Measurements from ENCODE around the gene TPCN1.

Gene TPCN1

GRCh38 chr12:113333877-113334785 lies 112.9 kb downstream of the TPCN1 start:
- Histone ChIP-seq H3K9ac (ENCODE audit: low read length) (peak overlapping the region; percentile 89), H3K27me3 (replicated peaks; ENCODE audit: control insufficient read depth, insufficient read depth, low read length) (no peaks in the 10 kb centered on the region), H3K4me1 (ENCODE audit: control insufficient read depth, insufficient read depth, low read length) (peaks cover 10% of the 10 kb centered on the region), H3K9me3 (ENCODE audit: control insufficient read depth, low read length) (no peaks in the 10 kb centered on the region), H3K4me3 (ENCODE audit: low read length) (peak overlapping the region; percentile 85), H3K36me3 (ENCODE audit: control insufficient read depth, insufficient read depth, low read length, severe bottlenecking) (peaks cover 3% of the 10 kb centered on the region)
- no peak for DNase-seq (ENCODE audit: low read depth)

GRCh38 chr12:113334786-113335539 lies 113.7 kb downstream of the TPCN1 start, which contains the start of gene SLC8B1:
Gene SLC8B1 (minus strand): TSS chr12:113335109. CDS start chr12:113332878, 2,231 bp downstream.
- peaks cover 10% of the 10 kb centered on the region for H3K4me1 ChIP-seq (ENCODE audit: control insufficient read depth, insufficient read depth, low read length)
- H3K27me3 ChIP-seq (replicated peaks; ENCODE audit: control insufficient read depth, insufficient read depth, low read length) = no peaks in the 10 kb centered on the region
- H3K9me3 ChIP-seq (ENCODE audit: control insufficient read depth, low read length) = no peaks in the 10 kb centered on the region
- peaks cover 3% of the 10 kb centered on the region for H3K36me3 ChIP-seq (ENCODE audit: control insufficient read depth, insufficient read depth, low read length, severe bottlenecking)
- peak; percentile 95 for DNase-seq (ENCODE audit: low read depth)
- peak within 1 kb of the TSS; percentile 85 for H3K4me3 ChIP-seq (ENCODE audit: low read length)
- peak within 1 kb of the TSS; percentile 89 for H3K9ac ChIP-seq (ENCODE audit: low read length)

GRCh38 chr12:113339540-113339939 lies 118.3 kb downstream of the TPCN1 start:
- Histone ChIP-seq H3K36me3 (ENCODE audit: control insufficient read depth, insufficient read depth, low read length, severe bottlenecking) (no peaks in the 10 kb centered on the region), H3K4me1 (ENCODE audit: control insufficient read depth, insufficient read depth, low read length) (peaks cover 1% of the 10 kb centered on the region), H3K9me3 (ENCODE audit: control insufficient read depth, low read length) (no peaks in the 10 kb centered on the region), H3K27me3 (replicated peaks; ENCODE audit: control insufficient read depth, insufficient read depth, low read length) (peaks cover 6% of the 10 kb centered on the region), H3K9ac (ENCODE audit: low read length) (no peak overlapping the region), H3K4me3 (ENCODE audit: low read length) (no peak overlapping the region)
- no peak for DNase-seq (ENCODE audit: low read depth)

GRCh38 chr12:113340061-113340460 lies 118.8 kb downstream of the TPCN1 start:
- H3K27me3 ChIP-seq (replicated peaks; ENCODE audit: control insufficient read depth, insufficient read depth, low read length) = peaks cover 6% of the 10 kb centered on the region
- no peaks in the 10 kb centered on the region for H3K4me1 ChIP-seq (ENCODE audit: control insufficient read depth, insufficient read depth, low read length)
- H3K9me3 ChIP-seq (ENCODE audit: control insufficient read depth, low read length) = no peaks in the 10 kb centered on the region
- no peaks in the 10 kb centered on the region for H3K36me3 ChIP-seq (ENCODE audit: control insufficient read depth, insufficient read depth, low read length, severe bottlenecking)
- no peak overlapping the region for H3K4me3 ChIP-seq (ENCODE audit: low read length)
- H3K9ac ChIP-seq (ENCODE audit: low read length) = no peak overlapping the region
- DNase-seq (ENCODE audit: low read depth) = no peak

- H3K4me3 ChIP-seq (ENCODE audit: low read length) = no peak overlapping the region
- H3K9me3 ChIP-seq (ENCODE audit: control insufficient read depth, low read length) = no peaks in the 10 kb centered on the region
- H3K27me3 ChIP-seq (replicated peaks; ENCODE audit: control insufficient read depth, insufficient read depth, low read length) = peaks cover 6% of the 10 kb centered on the region
- H3K4me1 ChIP-seq (ENCODE audit: control insufficient read depth, insufficient read depth, low read length) = no peaks in the 10 kb centered on the region
- H3K9ac ChIP-seq (ENCODE audit: low read length) = no peak overlapping the region
- H3K36me3 ChIP-seq (ENCODE audit: control insufficient read depth, insufficient read depth, low read length, severe bottlenecking) = no peaks in the 10 kb centered on the region
- no peak for DNase-seq (ENCODE audit: low read depth)
Measured at GRCh38 chr12:113341535-113341934, 120.3 kb downstream of the TPCN1 start.

GRCh38 chr12:113345318-113345717 lies 124.1 kb downstream of the TPCN1 start:
- DNase-seq (ENCODE audit: low read depth) = no peak
- no peaks in the 10 kb centered on the region for H3K4me1 ChIP-seq (ENCODE audit: control insufficient read depth, insufficient read depth, low read length)
- no peak overlapping the region for H3K9ac ChIP-seq (ENCODE audit: low read length)
- no peaks in the 10 kb centered on the region for H3K36me3 ChIP-seq (ENCODE audit: control insufficient read depth, insufficient read depth, low read length, severe bottlenecking)
- no peaks in the 10 kb centered on the region for H3K9me3 ChIP-seq (ENCODE audit: control insufficient read depth, low read length)
- no peak overlapping the region for H3K4me3 ChIP-seq (ENCODE audit: low read length)
- H3K27me3 ChIP-seq (replicated peaks; ENCODE audit: control insufficient read depth, insufficient read depth, low read length) = peaks cover 6% of the 10 kb centered on the region

- Histone ChIP-seq H3K9ac (ENCODE audit: low read length) (no peak overlapping the region), H3K4me1 (ENCODE audit: control insufficient read depth, insufficient read depth, low read length) (no peaks in the 10 kb centered on the region), H3K9me3 (ENCODE audit: control insufficient read depth, low read length) (no peaks in the 10 kb centered on the region), H3K27me3 (replicated peaks; ENCODE audit: control insufficient read depth, insufficient read depth, low read length) (peaks cover 3% of the 10 kb centered on the region), H3K4me3 (ENCODE audit: low read length) (no peak overlapping the region), H3K36me3 (ENCODE audit: control insufficient read depth, insufficient read depth, low read length, severe bottlenecking) (no peaks in the 10 kb centered on the region)
- DNase-seq (ENCODE audit: low read depth) = no peak
Measured at GRCh38 chr12:113346353-113346752, 125.1 kb downstream of the TPCN1 start.

- no peak overlapping the region for H3K4me3 ChIP-seq (ENCODE audit: low read length)
- no peak overlapping the region for H3K9ac ChIP-seq (ENCODE audit: low read length)
- H3K36me3 ChIP-seq (ENCODE audit: control insufficient read depth, insufficient read depth, low read length, severe bottlenecking) = no peaks in the 10 kb centered on the region
- H3K9me3 ChIP-seq (ENCODE audit: control insufficient read depth, low read length) = no peaks in the 10 kb centered on the region
- H3K27me3 ChIP-seq (replicated peaks; ENCODE audit: control insufficient read depth, insufficient read depth, low read length) = no peaks in the 10 kb centered on the region
- DNase-seq (ENCODE audit: low read depth) = no peak
- H3K4me1 ChIP-seq (ENCODE audit: control insufficient read depth, insufficient read depth, low read length) = no peaks in the 10 kb centered on the region
Measured at GRCh38 chr12:113347107-113347506, 125.8 kb downstream of the TPCN1 start.

- H3K9ac ChIP-seq (ENCODE audit: low read length) = no peak overlapping the region
- H3K36me3 ChIP-seq (ENCODE audit: control insufficient read depth, insufficient read depth, low read length, severe bottlenecking) = no peaks in the 10 kb centered on the region
- no peaks in the 10 kb centered on the region for H3K4me1 ChIP-seq (ENCODE audit: control insufficient read depth, insufficient read depth, low read length)
- H3K4me3 ChIP-seq (ENCODE audit: low read length) = no peak overlapping the region
- H3K27me3 ChIP-seq (replicated peaks; ENCODE audit: control insufficient read depth, insufficient read depth, low read length) = no peaks in the 10 kb centered on the region
- H3K9me3 ChIP-seq (ENCODE audit: control insufficient read depth, low read length) = no peaks in the 10 kb centered on the region
- no peak for DNase-seq (ENCODE audit: low read depth)
Measured at GRCh38 chr12:113347892-113348291, 126.6 kb downstream of the TPCN1 start.

All from adipocyte (in vitro differentiated cells).